GM12892 (cell line): ENCODE measurements around the gene AMHR2.

Experiments
- POLR2A ChIP-seq: IDR thresholded peaks from 2 replicates; pipeline ENCODE4 v1.6.1; 2011; ENCODE audit warnings: low read depth, low read length, control low read depth
- POLR2AphosphoS5 ChIP-seq: IDR thresholded peaks from 2 replicates; pipeline ENCODE4 v1.6.1; 2011; ENCODE audit warnings: low read depth, low read length, control low read depth

DNA sequence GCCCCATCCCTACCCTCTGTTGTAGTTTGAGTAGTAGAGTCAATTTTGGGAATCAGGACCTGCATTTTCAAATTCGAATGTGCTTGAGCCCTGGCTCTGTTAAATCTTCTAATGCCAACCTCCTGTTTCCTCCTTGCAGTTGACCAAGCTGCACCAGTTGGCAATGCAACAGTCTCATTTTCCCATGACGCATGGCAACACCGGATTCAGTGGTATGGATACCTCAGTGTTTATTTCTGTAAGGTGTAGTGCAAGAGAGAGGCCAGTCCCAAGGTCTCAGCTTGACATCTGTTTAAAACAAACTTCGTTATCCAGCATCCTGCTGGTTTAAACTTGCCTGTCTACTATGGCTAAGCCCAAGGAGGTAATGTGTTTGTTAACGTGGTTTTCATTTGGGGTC lies 43.4 kb downstream of the AMHR2 start:
- TF ChIP-seq POLR2A (no peak), POLR2AphosphoS5 (no peak)
